GM18505 (cell line): Measurements from ENCODE around the gene LMCD1.

Source experiments
- ATAC-seq: cut with Tn5 transposase; IDR thresholded peaks from one replicate; pipeline ENCODE4 v1.9.1; 2021; ENCODE audit not compliant: unreplicated experiment
- POLR2A ChIP-seq: IDR thresholded peaks from 4 replicates; pipeline ENCODE4 v1.6.1; 2011; ENCODE audit warnings: borderline replicate concordance; ENCODE audit not compliant: insufficient read depth, insufficient read length; ENCODE audit errors: extremely low read depth

Gene LMCD1

DNA sequence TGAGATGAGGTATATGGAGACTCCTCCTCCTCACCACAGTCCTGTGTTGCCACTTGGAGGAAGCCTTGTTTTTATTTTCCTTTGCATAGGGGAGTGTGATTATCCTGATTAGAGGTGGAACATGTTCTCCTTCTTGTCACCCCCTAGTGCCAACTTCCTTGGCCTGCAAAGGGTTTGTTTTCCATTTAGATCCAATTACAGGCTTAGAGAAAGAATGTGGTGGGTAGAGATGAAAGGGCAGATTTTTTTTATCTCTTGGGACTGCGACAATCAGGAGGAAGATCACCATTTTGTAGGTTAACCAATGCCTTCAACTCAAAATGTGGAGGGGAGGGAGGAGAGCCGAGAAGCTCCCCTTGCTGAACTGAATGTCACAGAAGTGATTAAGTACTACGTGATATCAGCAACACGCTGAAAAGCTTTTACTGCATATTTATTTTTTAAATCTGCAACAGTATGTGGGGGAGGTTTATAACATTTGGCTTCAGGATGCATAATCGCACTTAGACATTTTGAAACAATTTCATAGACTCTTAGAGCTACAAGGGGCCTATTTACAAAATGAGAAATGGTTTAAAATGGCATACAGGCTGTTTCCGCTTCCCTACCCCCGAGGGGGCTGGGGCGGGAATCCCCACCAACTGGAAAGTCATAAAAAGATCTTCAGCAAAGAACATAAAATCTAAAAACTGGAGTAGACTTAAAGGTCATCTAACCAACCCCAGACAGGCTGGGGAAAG is 2.4 kb downstream of the LMCD1 start:
- ATAC-seq = no peak
- no peak for TF ChIP-seq POLR2A

DNA sequence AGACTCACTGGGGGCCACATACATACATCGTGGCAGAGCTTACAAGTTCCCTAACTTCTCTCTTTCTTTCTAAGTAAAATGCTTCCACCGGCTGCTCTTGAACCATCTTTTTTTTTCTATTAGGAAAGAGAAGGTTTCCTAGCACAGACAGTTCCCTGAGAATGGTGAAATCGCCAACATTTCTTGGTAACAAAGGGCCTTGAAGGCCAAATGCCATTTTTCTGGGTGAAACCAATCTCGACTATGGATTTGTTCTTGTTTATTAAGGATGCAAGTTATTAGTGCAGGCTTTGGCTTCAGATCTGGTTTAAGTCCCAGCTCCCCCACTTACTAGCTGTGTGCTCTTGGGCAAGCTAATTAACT is 3.0 kb downstream of the LMCD1 start:
- TF ChIP-seq POLR2A = no peak
- ATAC-seq = no peak

DNA sequence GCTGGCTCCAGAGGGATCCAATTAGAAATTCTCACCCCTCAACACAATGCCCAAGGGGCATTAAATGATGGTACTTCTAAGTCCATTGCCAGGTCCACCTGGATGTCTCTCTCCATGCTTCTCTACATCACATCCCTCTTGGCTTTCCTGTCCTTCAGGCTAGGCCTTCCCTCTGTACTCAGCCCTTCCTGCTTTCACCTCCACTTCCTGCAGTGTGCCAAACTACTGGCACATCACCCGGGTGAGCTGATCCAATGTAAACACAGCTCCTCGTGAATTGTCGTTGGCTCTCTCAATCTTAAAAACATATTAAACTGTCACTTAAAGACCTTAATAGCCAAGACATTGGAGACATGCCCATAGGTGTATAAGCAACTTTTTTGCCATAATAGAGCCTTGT is 4.0 kb downstream of the LMCD1 start:
- no peak for ATAC-seq
- no peak for TF ChIP-seq POLR2A

DNA sequence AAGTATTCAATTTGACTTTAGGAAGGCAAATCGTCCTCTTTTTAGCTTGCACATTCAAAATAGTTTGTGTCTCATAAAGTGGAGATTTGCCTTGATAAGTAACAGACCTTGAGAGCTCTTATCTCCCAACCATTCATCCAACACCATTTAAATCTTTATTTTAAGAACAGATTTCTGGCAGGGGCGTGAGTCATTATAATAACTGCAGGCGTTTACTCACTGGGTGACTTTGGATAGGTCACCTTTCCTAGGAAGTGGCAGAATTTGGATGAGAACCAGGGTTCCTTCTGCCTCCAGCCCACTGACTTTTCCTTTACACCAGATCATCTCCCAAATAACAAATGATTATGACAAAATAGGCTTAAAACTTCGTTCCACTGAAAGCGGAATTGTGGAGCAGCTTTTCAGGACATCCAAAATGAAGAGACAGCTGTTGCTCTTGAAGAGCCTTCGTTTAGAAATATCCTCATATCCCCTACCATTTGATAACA is 5.0 kb downstream of the LMCD1 start:
- ATAC-seq = no peak

DNA sequence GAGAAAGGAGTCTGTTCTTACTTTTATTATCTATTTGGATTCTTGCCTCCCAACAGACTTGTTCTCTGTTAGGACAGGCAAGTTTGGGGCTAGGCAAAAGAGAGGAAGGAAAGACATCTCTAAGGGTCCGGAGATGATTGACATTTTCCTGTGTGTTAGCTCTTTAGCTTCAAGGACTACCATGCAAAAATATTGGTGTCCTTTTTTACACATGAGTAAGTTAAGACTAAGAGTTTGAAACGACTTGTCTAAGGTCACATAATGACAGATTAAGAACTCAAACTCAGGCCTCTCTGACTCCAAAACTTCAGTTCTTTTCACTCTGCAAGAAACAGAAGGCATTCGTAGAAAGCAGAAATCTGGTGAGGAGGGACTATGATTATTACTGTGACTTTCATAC is 5.9 kb downstream of the LMCD1 start:
- no peak for TF ChIP-seq POLR2A
- ATAC-seq = no peak

More for the DNA sequence above, 5.0 kb downstream of the LMCD1 start:
- TF ChIP-seq POLR2A = no peak

DNA sequence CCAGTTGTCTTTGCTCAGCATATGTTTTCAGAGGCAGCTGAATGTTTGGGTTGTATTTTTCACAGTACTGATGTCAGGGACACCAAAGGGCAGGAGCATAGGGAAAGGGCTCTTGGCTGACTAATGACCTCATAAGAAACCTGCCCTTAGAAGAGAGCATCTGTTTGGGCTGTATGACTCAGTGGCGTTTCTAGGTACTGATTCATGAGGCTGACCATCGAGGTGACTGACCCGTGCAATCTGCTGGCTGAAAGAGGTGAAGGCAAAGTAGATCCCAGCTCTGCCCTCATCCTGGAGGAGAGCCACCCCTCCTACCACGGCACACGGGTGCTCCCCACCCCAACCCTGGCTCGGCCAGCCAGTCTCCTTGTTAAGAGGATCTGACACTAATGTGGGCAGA is 8.3 kb downstream of the LMCD1 start:
- no peak for ATAC-seq
- no peak for TF ChIP-seq POLR2A

DNA sequence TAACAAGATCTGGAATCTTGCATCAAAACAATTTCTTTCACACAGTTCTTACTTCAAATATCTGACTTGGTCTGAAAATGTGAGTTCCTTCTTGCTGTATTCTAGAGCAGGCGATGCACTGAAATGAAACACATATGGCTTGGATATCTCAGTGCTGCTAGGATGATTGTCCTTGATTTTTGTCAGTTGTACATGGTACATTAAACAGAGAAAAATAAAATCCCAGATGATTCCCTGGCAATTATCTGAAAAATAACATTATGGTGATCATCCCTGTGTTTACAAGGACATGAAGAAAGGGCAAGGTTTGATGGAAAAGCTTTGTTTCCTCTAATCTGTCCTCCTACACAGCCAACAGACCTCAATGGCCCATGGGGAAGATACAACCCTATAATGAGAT is 10.6 kb downstream of the LMCD1 start:
- no peak for TF ChIP-seq POLR2A
- no peak for ATAC-seq

DNA sequence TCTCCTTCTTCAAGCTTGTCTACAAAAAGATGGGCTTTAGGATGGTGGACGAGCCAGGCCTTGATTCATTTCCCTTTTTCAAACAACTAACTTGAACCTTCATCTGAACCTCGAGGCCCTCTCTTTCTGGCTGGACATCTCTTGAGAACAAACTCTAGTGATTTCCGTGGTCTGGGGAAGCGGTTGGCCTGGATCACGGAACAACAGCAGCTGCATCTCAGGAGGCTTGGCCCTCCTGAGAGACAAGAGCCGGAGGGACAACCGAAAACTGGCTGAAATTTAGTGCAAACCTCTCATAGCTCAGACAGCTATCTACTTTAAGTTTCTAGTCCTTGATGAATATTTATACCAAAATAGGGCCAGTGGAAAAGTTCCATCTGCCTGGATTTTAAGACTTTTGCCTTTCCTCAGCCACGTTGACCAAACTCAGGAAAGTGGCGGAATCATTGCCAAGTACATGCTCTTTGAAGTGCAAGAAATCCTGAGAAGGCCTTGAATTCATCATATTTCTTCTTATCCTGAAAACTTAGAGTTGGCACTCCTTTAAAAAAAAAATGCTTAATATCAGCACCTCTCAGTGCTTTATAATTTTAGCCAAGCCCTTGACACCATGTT is 14.5 kb downstream of the LMCD1 start:
- no peak for TF ChIP-seq POLR2A
- no peak for ATAC-seq

DNA sequence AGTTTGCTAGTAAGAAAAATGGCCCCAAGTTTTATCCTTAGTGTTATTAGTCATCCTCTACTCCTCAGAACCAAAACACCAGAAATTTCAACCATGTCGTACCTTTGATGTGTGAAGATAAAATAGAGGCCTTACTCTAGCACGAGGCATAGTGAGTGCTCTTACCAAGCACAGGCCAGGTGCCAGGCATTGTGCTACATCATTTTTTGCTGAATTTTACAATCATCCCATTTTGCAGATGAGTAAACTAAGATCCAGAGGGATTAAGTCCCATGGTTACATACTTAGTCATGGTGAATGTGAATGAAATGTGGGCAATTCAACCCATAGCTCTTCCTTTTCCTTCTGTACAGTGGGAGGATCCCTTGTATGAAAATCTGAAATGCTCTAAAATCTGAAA is 15.2 kb downstream of the LMCD1 start:
- no peak for ATAC-seq
- no peak for TF ChIP-seq POLR2A

DNA sequence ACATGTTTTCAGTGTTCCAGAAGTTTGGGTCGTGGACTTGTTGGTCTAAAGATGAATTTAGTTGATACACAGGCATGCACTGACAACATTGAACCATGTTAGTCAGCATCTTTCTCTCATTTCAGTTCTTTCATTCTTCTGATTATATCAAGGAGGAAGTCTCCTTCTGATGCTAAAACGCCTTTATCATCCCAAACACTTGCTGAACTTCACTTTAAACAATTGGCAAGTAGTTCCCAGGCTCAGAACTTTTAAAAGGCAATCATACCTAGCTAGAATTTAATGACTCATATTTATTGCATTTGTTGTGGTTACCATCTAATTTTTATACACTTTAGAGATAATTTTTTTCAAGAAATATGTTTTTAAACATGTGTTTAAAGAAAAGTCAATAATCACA is 15.9 kb downstream of the LMCD1 start:
- TF ChIP-seq POLR2A = no peak
- no peak for ATAC-seq

DNA sequence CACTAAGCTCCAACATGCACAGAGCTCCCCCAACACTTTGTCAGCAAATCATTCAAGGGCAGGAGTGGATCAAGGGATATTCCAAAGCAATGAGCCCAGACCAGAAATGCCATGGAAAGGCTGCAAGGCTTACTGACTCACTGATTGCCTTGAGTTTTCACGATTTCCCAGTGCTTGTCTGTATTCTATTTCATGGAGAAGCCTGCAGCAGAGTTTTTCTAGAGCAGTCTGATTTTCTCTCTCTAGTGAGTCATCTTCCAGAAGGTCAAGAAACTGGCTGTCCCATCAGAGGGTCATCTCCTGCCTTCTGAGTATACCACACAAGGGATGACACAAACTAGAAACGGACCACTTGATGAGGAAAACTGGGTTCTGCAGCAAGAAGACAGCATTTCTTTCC is 16.5 kb downstream of the LMCD1 start:
- ATAC-seq = no peak

DNA sequence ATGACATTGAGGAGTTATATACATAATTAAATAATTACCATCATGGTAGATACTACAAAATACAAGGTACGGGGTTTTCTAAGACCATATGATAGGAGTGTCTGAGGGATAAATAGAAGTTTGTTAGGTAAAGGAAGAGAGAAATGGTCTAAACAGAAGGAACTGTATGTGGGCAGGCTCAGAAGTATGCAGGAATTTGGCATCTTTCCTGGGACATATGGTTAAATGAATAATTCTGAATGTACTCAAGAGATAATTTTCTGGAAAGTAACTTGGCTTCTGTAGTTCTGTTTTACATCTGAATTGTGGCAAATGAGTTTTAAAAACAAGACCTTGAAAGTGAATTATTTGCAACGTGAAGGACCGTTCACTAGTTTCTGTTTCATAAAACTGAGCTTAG is 17.5 kb downstream of the LMCD1 start:
- no peak for TF ChIP-seq POLR2A
- no peak for ATAC-seq

More for the DNA sequence above, 16.5 kb downstream of the LMCD1 start:
- no peak for TF ChIP-seq POLR2A

DNA sequence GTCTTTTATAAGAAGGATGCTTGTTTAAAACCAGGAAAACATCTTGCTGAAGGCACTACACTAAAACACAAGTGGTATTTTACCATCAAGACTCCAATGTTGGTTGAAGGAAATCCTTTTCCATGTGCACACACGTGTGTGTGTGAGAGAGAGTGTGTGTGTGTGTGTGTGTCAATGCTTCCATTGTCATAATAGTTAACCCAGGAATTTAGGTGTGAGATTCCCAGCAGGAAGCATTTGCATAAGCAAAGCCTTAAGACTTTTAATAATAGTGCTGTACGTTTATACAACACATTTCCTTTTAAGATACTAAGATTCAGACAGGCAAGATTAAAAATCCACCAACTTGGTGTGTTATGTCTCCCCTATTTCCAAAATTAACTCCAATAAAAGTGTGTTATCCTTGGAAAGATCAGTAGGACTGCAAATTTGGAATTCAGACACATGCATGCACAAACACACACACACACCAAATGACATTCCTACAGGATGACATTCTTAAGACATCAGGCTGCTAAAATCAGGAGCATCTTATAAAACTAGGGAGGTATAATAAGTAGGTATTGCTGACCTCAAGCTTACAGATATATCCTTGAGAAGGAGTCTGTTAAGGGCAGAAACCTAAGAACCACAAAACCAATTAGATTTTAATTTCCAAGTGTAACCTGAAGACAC is 18.3 kb downstream of the LMCD1 start:
- no peak for ATAC-seq
- no peak for TF ChIP-seq POLR2A

DNA sequence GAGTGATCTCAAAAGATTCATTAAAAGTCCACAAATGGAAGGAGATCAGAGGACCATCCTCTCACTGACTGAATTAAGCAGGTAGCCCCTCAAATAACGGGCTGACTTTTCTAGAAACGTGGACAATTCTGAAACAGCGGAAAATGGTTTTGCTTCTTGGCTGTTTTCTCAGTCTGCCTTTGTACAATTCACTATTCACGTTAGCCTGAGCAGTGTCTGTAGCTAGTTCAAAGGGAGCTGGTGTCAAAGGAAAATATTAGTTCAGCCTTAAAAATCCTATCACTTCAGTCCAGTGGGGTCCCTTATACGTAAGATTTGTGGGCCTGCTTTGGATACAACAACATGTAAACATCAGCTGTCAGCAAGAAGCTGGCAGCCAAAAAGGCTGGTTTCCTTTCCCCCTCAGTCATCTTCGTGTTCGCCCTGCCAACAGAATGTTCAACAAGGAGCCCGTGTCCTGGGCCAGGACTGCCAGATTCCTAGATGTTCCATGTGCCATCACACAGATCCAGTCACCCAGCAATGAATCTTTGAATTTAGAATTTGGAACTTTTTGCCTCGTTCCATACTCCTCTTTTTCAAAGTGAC is 19.3 kb downstream of the LMCD1 start:
- no peak for ATAC-seq
- no peak for TF ChIP-seq POLR2A

DNA sequence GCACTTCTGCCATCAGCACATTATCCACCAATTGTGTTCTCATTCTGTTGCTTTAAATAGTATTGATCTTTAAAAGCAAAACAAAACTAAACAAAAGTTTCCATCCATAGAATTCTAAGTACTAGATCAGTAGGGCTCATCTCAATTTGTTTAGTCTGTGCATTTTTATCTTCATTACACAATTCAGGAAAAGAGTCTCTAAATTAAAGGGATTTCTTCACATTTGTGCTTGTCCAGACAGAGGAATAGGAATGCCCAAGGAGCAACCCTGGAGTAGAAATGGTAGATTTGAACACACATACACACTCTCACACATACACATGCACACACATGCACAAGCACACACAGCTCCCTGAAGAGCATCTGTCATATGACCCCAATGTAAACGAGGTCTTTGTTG is 21.4 kb downstream of the LMCD1 start:
- no peak for ATAC-seq
- TF ChIP-seq POLR2A = no peak

DNA sequence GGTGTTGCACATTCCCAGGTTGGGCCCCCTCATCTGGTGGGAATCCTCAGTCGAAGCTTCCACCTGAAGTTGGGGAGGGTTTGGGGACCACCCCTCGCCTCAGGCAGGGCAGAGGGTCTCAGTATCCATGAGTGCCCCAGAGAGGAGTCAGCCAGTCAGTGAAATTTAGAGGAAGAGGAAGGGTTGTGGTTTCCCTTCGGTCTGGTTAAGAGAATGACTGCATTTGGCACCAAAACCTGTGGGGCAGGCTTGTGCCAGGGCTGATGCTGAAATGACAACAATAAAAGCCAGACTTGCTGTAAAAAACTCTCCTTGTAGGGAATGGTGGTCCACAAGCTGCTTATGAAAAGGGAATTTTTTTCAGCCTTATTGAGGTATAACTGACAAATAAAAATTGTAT is 22.6 kb downstream of the LMCD1 start:
- no peak for TF ChIP-seq POLR2A
- no peak for ATAC-seq
